GM12878 (cell line): Measurements from ENCODE around the gene ADCY1.

Source experiments
- BACH1 ChIP-seq: fragments of 450-650 bp; IDR thresholded peaks from 2 replicates; pipeline ENCODE4 v1.6.1; 2017; ENCODE audit warnings: mild to moderate bottlenecking, borderline replicate concordance
- HDAC6 ChIP-seq: fragments of 200-600 bp; sonication (generic); IDR thresholded peaks from one replicate; pipeline ENCODE4 v1.8.0; 2017; ENCODE audit warnings: antibody characterized with exemption; ENCODE audit not compliant: unreplicated experiment
- MYC ChIP-seq: IDR thresholded peaks from 2 replicates; pipeline ENCODE4 v1.6.1; 2011; ENCODE audit warnings: mild to moderate bottlenecking, low read length, moderate library complexity, inconsistent platforms; ENCODE audit not compliant: insufficient read depth, insufficient replicate concordance, insufficient read length, severe bottlenecking
- RAD21 ChIP-seq: IDR thresholded peaks from 2 replicates; pipeline ENCODE4 v1.6.1; 2011; ENCODE audit warnings: mild to moderate bottlenecking, low read depth, low read length, moderate library complexity; ENCODE audit not compliant: insufficient read depth
- TF ChIP-seq, protein P1 (sequence below): IDR thresholded peaks from 2 replicates; pipeline ENCODE4 v1.6.1; 2012; ENCODE audit warnings: mild to moderate bottlenecking, low read depth, low read length
- TF ChIP-seq, protein P2 (sequence below), 3 experiments: IDR thresholded peaks in 2 of 3; conservative IDR thresholded peaks in 1 of 3; 2 replicates each; pipeline ENCODE4 v1.5.1; 2011; ENCODE audit warnings: low read depth in 3 of 3, low read length in 3 of 3, mild to moderate bottlenecking in 3 of 3, control low read depth in 2 of 3, moderate library complexity in 2 of 3, inconsistent platforms in 1 of 3, mixed read lengths in 1 of 3; ENCODE audit not compliant: control insufficient read depth in 2 of 3, insufficient read depth in 1 of 3; ENCODE audit errors: extremely low read depth in 1 of 3
- TF ChIP-seq, protein P3 (sequence below): IDR thresholded peaks from 2 replicates; pipeline ENCODE4 v1.6.1; 2011; ENCODE audit warnings: low read depth, mild to moderate bottlenecking, low read length, moderate library complexity, borderline replicate concordance; ENCODE audit errors: extremely low read depth

DNA sequence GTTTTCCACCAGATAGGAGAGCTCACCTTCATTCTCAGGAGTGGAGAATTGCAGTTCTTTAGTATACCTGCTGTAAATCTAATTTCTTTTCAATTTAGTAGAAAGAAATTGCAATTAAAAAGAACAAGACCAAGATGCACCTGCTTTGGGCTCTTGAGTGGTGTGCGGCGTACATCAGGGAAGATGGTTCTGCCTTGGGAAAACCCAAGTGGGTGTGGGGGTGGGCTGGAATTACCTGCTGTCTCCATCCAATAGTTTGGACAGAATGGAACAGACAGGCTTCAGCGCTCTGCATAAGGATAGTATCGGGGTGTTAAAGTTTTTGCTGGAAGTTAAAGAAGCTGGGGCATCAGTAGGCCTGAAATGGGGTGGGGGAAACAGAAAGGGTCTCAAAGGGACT, 7.2 kb upstream of the ADCY1 start:
- TF ChIP-seq HDAC6 (no peak), MYC (no peak), BACH1 (no peak), RAD21 (no peak)
- TF ChIP-seq, protein P1, sequence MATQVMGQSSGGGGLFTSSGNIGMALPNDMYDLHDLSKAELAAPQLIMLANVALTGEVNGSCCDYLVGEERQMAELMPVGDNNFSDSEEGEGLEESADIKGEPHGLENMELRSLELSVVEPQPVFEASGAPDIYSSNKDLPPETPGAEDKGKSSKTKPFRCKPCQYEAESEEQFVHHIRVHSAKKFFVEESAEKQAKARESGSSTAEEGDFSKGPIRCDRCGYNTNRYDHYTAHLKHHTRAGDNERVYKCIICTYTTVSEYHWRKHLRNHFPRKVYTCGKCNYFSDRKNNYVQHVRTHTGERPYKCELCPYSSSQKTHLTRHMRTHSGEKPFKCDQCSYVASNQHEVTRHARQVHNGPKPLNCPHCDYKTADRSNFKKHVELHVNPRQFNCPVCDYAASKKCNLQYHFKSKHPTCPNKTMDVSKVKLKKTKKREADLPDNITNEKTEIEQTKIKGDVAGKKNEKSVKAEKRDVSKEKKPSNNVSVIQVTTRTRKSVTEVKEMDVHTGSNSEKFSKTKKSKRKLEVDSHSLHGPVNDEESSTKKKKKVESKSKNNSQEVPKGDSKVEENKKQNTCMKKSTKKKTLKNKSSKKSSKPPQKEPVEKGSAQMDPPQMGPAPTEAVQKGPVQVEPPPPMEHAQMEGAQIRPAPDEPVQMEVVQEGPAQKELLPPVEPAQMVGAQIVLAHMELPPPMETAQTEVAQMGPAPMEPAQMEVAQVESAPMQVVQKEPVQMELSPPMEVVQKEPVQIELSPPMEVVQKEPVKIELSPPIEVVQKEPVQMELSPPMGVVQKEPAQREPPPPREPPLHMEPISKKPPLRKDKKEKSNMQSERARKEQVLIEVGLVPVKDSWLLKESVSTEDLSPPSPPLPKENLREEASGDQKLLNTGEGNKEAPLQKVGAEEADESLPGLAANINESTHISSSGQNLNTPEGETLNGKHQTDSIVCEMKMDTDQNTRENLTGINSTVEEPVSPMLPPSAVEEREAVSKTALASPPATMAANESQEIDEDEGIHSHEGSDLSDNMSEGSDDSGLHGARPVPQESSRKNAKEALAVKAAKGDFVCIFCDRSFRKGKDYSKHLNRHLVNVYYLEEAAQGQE = no peak
- TF ChIP-seq, protein P2, sequence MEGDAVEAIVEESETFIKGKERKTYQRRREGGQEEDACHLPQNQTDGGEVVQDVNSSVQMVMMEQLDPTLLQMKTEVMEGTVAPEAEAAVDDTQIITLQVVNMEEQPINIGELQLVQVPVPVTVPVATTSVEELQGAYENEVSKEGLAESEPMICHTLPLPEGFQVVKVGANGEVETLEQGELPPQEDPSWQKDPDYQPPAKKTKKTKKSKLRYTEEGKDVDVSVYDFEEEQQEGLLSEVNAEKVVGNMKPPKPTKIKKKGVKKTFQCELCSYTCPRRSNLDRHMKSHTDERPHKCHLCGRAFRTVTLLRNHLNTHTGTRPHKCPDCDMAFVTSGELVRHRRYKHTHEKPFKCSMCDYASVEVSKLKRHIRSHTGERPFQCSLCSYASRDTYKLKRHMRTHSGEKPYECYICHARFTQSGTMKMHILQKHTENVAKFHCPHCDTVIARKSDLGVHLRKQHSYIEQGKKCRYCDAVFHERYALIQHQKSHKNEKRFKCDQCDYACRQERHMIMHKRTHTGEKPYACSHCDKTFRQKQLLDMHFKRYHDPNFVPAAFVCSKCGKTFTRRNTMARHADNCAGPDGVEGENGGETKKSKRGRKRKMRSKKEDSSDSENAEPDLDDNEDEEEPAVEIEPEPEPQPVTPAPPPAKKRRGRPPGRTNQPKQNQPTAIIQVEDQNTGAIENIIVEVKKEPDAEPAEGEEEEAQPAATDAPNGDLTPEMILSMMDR (IDR thresholded peaks at IDR 0.05 in 2 of 3, conservative IDR thresholded peaks at IDR 0.05 in 1 of 3; ENCODE audit: control insufficient read depth in 2 of 3, extremely low read depth in 1 of 3, insufficient read depth in 1 of 3, low read depth in 3 of 3, low read length in 3 of 3) = no peak
- TF ChIP-seq, protein P3, sequence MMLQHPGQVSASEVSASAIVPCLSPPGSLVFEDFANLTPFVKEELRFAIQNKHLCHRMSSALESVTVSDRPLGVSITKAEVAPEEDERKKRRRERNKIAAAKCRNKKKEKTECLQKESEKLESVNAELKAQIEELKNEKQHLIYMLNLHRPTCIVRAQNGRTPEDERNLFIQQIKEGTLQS = no peak
